ENCODE data around the gene PDXK.
A peak's percentile ranks its signal among the peaks of the same experiment; 100 is the strongest.

PDXK gene

DNA sequence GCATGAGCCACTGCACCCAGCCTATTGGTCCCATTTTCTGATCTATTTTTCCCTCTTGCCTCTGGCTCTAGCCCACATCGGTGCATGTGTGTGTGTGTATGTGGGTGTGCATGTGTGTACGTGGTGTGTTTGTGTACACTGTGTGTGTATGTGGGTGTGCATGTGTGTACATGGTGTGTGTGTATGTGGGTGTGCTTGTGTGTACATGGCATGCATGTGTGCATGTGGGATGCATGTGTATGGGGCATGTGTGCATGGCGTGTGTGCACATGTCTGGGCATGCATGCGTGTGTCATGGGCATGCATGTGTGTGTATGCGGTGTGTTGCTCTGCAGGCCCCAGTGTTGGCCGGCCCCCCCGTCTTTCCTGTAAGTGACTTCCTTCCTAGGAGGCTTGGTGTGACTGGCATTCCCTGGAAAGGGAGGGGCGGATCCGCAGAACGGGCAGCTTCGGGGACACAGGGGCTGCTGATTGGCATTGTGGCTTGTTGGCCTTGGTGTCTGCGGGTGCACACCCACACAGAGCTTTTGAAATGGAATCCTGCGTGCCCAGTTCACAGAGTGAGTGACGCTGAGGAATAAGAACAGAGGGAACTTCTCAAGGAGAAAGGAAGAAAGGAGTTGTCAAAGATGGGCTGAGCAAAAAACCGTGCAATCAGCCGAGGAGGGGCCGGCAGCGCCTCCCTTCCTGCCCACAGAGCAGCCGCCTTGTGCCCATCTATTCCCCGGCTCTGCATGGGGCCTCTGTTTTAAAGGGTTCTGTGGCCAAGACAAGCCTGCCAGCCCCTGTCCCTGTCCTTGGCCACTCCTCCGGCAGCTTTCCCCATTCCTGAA lies 8.0 kb downstream of the PDXK start:
- no peak for DNase-seq

DNA sequence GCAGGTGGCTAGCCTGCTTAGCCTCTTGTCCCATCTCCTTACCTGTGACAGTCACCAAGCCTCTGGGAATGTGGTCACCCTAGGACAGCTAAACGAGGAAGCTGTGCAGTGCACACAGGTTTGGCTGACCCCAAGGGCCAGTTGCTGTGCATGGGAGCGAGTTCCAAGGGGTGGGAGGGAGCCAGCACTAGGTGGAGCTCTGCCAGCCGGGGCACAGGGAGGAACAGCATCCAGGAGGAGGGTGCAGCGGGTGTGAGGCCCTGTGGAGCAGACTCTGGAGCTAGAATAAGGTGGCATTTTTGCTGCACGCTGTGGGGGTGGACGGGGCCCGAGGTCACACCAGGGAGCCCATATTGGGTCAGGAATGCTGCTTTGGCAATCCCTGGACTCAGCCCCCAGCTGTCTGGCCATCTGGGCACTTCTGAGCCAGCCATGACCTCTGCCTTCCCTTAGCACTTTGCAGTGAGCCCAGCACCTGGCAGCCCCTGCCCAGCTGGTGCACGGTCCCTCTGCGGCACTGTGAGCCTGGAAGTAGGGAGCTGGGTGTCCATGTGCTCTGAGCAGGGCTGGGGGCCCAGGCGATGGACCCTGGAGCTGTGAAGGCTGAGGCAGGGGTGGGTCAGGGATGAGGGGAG lies 8.7 kb downstream of the PDXK start:
- DNase-seq, result no peak

DNA sequence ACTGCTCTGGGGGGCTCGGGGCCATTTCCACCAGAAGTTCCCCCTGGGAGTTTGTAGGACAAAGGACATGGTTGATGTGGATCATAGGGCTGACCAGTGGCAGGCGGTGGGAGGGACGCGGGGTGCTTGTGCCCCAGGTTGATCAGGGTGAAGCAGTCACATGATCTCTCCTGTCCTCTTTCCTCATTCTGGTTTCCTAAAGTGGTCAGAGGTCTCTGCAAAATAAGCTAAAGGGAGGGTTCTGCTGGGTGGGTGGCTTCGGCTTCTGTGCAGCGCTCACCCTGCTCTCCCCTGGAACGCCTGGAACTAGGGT lies 9.2 kb downstream of the PDXK start:
- DNase-seq, result no peak

DNA sequence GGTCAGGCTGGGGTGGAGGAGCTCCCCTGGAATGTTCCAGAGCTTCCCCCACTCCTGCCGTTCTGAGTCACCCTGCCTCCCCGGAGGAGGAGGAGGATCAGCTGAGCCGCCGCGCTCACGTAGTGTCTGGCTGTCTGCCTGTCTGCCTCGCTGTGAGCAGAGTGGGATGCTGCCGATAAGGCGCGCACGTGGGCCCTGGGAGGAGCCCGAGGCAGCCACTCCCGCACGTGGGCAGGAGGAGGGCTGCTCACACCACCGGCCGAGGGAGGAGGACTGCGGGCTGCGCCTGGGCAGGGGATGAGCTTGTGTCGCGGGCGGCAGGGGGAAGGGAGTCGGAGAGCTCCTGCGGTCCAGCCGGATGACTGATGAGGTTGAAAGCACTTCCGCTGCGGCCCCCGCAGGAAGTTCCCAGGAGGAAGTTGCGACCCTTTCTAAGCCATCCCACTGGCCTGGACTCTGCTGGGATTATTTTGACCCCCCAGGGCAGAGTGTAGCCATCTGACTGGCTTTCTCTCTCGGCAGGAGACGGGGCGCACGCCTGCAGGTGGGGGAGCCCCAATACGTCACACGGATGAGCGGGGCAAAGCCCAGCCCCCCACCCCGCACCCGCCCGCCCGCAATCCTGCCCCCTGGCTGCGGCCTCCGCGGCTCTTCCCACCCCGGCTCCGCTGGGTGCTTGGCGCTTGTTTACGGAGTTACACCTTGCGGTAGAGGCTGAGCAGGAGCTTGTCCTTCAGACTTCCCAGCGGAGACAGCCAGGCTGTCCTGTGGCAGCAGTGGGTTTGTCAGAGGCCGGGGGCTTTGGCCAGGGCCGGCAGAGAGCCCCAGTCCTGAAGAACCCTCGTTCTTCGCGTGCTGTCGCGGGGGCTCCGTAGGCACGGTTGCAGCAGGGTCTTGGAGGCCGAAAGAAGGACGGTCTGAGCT lies 9.8 kb downstream of the PDXK start:
- DNase-seq, result peak; percentile 41

DNA sequence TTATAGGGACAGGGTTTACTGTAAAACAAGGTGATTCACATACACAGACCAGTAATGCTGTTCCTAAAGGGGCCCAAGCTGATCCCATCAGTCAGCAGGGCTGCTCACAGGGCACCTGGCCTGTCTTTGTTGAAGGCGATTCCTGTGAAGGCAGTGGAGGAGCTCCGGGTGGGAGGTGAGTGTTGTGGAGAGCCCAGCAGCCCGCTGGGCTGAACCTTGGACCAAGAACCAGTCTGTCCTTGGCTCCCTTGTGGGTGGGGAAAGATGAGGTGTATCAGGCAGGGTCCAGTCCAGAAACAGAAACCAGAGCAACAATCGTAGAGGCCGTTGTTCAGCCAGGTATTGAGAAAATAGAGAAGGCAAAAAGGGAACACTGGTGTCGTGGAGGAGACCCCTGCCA lies 12.5 kb downstream of the PDXK start:
- no peak for DNase-seq

DNA sequence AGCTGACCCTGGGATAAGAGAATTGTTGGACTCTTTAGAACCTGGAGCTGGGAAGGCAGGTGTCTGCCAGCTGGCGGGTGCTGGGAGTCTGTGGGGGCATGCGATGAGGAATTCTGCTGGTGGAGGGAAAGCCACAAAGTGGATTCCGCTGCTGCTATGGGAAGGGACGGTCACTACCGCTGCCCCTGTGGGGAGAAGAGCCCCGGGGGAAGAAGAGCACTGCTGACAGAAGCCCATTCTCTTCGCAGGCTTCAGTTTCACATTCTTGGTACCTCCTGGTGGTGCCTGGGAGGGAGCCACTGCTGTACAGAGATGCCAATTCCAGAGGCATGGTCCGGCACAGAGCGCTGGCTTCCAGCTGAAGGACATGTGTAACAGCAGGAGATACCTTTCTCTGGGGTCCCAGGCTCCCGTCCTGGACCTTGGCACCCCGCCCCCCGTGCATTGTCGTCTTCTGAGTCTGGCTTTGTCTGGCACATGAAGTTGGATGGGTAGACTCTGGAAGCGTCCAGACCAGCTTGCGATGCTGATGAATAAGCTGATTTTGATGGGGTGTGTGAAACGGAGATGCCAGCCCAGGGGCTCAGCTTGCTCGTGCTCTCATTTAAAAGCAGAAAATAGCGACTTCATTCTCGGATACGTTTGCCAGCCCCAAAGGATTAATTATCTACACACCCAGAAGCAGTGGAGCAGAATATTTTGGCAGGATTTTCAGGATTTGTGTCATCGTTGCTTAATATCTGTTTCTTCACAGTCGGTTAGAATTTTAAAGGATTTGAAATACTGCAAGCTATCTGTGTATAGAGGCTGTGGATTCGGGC lies 13.2 kb downstream of the PDXK start:
- no peak for DNase-seq

DNA sequence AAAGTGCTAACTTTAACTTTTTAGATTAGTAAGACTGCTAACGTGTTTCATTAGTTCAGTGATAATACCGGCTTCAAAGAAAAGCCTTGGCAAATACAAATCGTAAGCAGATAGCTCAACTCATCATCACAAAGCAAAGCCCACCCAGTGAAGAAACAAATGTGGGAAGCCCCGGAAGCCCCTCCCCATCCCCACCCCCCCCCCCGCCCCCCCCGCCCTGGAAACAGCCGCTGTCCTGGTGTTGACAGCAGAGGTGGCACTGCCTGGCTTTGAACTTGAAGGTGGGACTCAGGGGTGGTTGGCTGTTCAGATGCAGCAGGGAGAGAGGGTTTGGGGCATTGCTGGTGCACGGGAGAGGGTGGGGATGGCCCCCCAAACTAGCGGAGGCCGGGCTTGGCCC lies 14.1 kb downstream of the PDXK start:
- no peak for DNase-seq

DNA sequence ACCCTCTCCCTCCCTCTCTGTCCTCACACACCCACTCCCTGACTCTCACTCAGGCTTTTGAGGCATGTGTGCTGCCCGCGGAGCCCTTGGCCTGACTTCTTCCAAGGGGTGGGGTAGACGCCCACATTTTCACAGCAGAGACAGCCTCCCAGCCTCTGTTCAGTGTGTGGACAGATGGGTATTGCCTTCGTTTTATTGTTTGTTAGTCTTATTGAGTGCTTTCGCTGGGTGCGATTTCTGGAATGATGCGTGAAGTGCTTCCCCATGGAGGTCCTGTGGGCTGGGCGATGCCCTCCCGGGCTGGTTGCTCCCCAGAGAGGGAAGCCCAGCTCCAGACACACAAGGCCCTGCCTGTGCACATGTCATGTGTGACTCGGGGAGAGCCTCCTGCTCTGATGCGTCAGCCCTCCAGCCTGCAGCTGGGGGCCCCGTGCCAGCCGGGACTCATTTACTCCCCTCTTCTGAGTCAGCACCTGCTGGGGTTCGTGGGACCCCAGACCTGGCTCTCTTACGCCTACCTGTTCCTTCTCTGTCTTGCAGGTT lies 14.7 kb downstream of the PDXK start:
- DNase-seq, result no peak

DNA sequence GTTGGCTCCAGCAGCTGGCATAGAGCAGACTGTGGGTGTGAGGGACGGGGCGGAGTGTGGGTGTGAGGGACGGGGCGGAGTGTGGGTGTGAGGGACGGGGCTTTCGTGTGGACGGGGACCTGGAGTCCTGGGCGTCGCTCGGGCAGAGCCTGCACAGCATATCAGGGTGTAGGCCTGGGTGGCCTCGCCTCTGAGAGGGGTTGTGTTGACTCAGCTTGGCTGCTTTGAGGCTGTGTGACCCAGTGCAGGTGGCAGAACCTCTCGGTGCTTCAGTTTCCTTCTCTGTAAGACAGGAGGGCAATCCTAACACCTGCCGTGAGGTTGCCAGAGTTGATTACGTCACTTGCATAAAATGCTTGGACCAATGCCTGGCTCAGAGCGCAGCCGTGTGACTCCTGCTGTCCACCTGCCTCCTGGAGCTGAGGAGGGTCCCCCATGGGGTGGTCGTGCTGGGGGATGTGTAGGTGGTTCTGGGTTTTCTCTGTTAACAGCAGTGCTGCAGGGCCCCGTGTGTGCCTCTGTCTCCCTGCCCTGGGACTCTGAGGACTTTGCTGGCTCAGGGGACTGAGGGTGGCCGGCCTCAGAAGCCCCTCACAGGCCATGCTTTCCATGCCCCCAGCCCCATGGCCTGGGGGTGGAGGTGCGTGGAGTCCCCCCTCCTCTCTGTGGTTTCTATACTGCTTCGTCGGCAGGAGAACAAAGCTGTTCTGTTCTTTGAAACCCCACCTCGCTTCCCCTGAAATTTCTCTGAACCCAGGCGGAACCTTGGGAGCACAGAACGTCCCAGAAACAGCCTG lies 15.4 kb downstream of the PDXK start:
- no peak for DNase-seq

DNA sequence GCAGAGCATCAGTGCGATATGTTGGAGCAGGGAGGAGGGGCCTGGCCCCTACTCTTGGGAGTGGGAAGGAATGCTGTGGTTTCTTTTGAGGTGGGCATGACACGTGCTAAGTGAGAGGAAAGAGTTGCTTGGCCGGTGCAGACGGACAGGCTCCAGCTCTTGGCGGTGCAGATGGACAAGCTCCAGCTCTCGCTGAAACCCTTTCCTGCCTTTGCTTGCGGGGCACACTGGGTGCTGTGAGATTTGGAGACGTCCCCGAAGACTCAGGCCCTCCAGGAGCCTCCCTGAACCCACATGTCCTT lies 15.9 kb downstream of the PDXK start:
- no peak for DNase-seq

DNA sequence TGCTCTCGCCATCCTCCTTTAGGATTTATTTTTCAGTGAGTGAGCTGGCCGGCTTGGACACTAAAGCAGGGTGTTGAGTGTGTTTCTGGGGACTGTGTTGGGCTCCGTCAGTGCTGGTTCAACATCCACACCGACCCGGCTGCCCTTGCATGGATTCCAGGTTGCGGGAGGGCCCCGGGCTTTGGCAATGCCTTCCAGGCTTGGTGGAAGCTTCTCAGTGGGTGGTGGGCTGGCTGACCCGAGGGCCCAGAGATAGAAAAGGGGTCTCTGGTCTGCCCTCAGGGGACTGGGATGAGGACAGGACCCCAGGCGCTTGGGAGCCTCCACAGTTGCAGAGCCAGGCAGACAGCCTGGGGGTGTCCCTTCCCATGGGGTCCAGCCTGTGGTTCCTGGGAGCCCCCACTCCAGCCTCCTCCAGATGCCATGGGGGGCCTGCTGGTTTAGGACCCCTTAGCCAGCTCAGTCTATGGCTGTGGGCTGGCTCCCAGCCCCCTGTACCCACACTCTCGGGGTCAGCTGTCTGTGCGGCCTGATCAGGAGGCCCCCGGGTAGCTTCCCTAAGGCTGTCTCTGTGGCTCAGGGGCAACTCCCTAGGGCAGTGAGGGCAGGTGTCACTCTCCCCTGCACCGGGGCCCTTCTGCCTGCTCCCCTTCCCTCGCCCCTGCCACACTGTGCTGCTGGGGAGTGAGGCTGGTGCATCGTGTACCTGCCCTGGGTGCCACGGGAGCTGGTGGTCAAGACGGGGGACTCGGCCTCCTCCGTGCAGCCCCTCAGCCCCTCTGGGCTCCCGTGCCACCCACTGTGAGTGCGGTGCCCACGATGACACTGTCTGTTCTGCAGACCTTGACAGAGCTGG lies 16.5 kb downstream of the PDXK start:
- no peak for DNase-seq

DNA sequence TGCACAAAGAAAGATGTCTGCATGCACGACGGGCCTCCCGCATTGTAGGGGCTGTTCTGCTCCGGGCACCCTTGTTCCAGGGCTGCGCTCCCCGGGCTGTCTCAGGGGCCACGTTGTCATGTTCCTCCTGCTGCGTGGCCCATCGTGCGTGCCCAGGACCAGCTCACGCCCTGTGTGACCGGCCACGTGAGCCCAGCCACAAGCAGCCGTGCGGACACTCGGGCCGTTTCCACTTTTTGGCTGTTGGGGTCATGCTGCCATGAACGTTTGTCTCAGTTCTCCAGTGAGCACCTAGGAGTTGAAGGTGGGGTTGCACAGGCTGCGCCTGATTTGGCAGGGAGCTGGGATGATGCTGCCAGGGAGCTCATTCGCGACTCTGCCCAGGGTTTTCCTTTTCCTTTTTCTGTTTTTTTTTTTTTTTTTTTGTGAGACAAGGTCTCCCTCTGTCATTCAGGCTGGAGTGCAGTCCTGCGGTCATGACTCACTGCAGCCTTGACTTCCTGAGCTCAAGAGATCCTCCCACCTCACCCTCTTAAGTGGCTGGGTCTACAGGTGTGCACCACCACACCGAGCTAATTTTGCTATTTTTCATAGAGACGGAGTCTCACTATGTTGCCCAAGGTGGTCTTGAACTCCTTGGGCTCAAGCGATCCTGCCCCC lies 17.4 kb downstream of the PDXK start:
- DNase-seq, result no peak

DNA sequence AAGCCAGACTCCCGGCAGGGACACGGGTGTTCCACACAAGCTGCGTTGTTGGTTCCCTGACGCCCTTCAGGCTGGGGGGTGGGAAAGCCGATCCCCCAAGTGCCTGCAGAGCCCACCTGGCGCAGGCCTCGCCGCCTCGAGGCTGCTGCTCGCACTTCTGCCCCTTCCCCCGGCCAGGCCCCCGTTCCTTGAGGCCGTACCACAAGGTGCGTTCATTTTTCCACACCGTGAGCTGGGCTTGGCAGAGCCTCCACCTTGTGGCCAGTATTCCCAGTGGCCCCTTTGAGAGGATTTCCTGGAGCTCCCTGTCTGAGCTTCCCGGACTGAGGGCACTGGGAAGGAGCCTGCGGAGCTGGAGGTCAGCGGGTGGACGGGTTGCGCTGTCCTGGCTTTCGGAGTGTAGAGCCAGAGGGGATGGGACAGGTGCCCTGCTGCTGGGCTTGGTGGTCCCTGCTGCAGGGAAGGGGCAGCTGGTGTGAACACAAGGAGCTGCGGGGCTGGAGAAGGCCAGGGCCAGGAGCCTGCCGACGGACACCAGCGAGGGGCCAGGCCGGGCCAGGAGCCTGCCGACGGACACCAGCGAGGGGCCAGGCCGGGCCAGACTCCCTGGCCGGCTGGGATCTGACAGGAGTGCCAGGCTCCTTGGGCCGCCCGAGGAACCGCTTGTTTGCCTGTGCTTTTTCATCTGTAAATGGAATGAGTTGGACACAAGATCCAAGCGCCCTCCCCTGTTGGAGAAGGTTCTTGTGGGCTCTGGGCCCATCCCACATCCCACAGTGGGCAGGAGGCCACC lies 18.4 kb downstream of the PDXK start:
- DNase-seq, result no peak

DNA sequence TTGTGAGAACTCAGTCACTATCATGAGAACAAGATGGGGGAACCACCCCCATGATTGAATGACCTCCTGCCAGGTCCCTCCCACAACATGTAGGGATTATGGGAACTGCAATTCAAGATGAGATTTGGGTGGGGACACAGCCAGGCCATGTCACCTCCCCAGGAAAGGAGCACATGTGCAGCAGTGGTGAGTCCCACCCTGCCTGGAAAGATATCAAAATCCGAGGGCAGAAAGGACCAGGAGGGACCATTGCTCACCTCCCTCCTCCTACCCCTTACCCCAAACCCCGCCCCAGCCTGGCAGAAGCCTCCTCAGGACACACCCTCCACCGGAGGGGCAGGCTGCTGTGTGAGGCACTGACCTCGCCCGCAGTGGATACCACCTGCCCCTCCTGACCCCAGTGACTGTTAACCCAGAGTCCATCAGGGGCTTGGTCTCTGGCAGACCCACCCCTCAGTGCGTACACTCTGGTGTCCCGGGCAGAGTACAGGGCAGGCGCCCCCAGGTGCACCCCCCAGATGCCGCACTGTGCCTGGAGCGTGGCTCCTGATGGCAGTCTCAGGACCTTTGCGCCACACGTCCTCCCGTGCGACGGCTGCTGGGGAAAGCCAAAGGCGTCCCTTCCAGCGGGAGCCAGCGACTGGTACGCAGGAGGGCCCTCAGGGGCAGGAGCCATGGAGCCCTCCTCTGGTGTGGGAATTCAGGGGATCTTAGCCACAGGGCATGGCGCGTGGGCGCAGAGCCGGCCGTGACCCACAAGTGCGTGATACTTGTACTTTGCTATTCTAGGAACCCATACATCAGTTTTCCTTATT lies 20.9 kb downstream of the PDXK start:
- DNase-seq, result no peak

DNA sequence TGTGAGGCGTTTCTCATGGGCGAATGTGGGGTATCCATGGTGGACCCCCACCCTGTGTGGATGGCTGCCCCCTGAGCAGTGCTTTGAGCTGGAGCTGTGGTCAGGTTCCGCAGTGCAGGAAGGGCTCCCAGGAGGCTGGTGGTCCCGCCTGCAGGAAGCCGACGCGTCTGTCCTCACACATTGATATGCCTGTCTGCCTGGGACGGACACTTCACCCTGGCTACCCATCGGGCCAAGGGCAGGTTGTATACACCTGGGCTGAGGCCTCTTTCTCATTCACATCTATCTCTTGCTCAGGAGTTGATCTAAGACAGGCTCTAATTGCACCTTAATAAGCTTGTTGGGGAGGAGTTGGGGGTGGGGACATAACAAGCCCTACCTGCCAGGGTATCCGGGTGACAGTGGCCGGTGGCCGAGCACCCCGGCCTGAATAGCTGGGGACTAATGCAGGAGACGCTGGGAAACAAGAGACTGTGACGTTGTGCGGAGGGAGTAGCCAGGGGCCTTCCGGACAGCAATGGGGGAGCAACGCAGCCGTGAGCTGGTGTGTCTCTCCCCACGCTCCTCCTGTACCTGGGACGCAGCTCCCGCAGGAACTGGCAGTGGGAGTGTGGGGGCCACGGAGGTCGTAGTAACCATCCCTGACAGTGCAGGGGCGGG lies 21.7 kb downstream of the PDXK start:
- DNase-seq, result no peak

DNA sequence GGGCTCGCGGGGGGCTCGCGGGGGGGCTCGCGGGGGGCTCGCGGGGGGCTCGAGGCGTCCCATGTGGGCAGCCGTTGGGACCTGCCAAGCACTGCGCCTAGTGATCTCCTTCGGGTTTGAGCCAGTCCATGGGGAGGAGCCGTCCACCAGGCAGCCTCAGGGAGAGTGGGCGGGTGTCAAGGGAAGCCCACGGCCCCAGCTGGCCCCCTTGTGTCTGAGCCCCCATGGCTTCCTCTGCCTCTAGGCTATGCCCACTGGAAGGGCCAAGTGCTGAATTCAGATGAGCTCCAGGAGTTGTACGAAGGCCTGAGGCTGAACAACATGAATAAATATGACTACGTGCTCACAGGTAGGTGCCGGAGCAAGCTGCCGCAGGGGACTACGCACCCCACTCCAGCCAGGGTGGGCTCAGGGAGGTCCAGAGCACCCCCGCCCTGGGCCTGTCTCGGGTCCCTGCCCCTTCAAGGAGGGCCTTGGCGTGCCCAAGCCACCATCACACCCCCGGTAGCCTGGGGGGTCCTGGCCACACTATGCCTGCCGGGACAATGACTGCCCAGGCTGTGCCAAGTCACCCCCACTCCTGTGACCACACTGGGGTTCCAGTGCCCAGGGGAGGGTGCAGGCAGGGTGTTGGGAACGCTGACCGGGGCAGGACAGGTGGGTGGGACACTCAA lies 22.6 kb downstream of the PDXK start:
- no peak for DNase-seq

DNA sequence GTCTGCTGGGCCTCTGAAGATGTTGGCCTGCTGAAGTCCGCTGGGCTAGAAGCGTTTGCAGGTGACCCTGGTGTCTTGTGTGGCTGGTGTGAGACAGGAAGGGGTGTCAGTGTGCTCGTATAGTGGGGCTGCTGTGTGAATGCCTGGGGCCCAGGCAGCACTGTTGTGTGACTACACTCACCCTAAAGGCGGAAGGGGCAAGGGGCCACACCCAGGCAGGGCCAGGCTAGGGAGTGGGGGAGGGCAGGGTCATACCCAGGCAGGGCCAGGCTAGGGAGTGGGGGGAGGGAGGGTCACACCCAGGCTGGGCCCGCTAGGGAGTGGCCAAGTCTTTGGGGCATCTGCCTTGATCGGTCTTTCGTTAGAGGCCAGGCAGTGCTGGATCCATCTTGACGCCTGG lies 25.0 kb downstream of the PDXK start:
- DNase-seq, result no peak
